Caco-2 (cell line): ENCODE measurements around the gene COL4A2. TPM values are rescaled to one million over a fixed set of nuclear protein-coding genes. Genes with fewer than 3 reads are reported as not detected.
A peak's percentile ranks its signal among the peaks of the same experiment; 100 is the strongest.

Experiments
- BruUV-seq: library from RNA; stranded (reverse); fragments of 400-500 nt; replicated peaks from 2 replicates; lab custom pipeline; 2021; lab: Mats Ljungman, UMichigan
- CTCF ChIA-PET: fragments of 300-600 bp; sonication (Branson Sonifier 250); formaldehyde crosslinking; loops from one replicate; lab custom pipeline; 2022; ENCODE audit warnings: antibody characterized with exemption; lab: Charles Lee
- POLR2A ChIA-PET: fragments of 300-600 bp; sonication (Branson Sonifier 250); formaldehyde crosslinking; loops from one replicate; lab custom pipeline; 2022; ENCODE audit warnings: antibody characterized with exemption; lab: Charles Lee
- DNase-seq, 2 experiments: peaks; one replicate each; pipeline versions ENCODE4 v3.0.0 to v3.0.0-alpha.2; 2020 to 2022
- H3K27me3 ChIP-seq: replicated peaks from 2 replicates; pipeline ENCODE4 v1.6.0; 2011; ENCODE audit warnings: low read length; ENCODE audit not compliant: control insufficient read depth, insufficient read depth
- H3K36me3 ChIP-seq: 2 replicates; pipeline ENCODE4 v1.5.1; 2011; ENCODE audit warnings: low read length; ENCODE audit not compliant: control insufficient read depth, insufficient read depth
- H3K4me1 ChIP-seq: fragments of 250-450 bp; sonication (Bioruptor Pico); 2 replicates; pipeline ENCODE4 v1.5.1; 2020; ENCODE audit warnings: mild to moderate bottlenecking
- H3K4me3 ChIP-seq: 2 replicates; pipeline ENCODE4 v1.5.1; 2011; ENCODE audit warnings: low read depth, mild to moderate bottlenecking, control low read depth, low read length
- H3K9me3 ChIP-seq: fragments of 250-450 bp; sonication (Bioruptor Pico); 2 replicates; pipeline ENCODE4 v1.5.1; 2020; ENCODE audit warnings: mild to moderate bottlenecking, moderate library complexity
- H3K27ac Mint-ChIP-seq: one replicate; pipeline ENCODE4 v1.8.0; 2022; ENCODE audit warnings: mixed read lengths; ENCODE audit not compliant: unreplicated experiment
- H3K27me3 Mint-ChIP-seq: one replicate; pipeline ENCODE4 v1.8.0; 2022; ENCODE audit warnings: mixed read lengths; ENCODE audit not compliant: insufficient read depth, unreplicated experiment
- H3K36me3 Mint-ChIP-seq: one replicate; pipeline ENCODE4 v1.8.0; 2022; ENCODE audit warnings: mild to moderate bottlenecking, mixed read lengths; ENCODE audit not compliant: insufficient read depth, unreplicated experiment
- H3K4me1 Mint-ChIP-seq: one replicate; pipeline ENCODE4 v1.8.0; 2022; ENCODE audit warnings: low read depth, mixed read lengths; ENCODE audit not compliant: unreplicated experiment
- H3K4me3 Mint-ChIP-seq: one replicate; pipeline ENCODE4 v1.8.0; 2022; ENCODE audit warnings: mild to moderate bottlenecking, moderate library complexity, mixed read lengths; ENCODE audit not compliant: unreplicated experiment
- H3K9me3 Mint-ChIP-seq: one replicate; pipeline ENCODE4 v1.8.0; 2022; ENCODE audit warnings: mixed read lengths; ENCODE audit not compliant: unreplicated experiment
- CTCF ChIP-seq, 2 experiments: fragments of 200-600 bp in 1 of 2; IDR thresholded peaks; 1 replicate in 1 of 2; 2 replicates in 1 of 2; pipeline versions ENCODE4 v1.5.1 to v1.8.0; 2011 to 2022; ENCODE audit warnings: antibody characterized with exemption in 1 of 2, control low read depth in 1 of 2, inconsistent platforms in 1 of 2, low read depth in 1 of 2, low read length in 1 of 2, mild to moderate bottlenecking in 1 of 2, moderate library complexity in 1 of 2; ENCODE audit not compliant: insufficient read depth in 1 of 2, severe bottlenecking in 1 of 2, unreplicated experiment in 1 of 2
- intact Hi-C: fragments of 100-400 bp; cut with micrococcal nuclease; formaldehyde crosslinking; loops from one replicate; pipeline ENCODE4 v1.10.0; 2022; ENCODE audit not compliant: unreplicated experiment
- total RNA-seq: library from RNA; stranded (reverse); gene quantifications from 2 replicates; pipeline ENCODE4 v1.2.3, GENCODE V29; 2022

Gene COL4A2
- total RNA-seq, 1 experiment from 2014 or later = 19.2 TPM

- ChIA-PET POLR2A (no interaction called here), CTCF (no interaction called here)
- Mint-ChIP-seq H3K27me3 (no peaks in the 10 kb centered on the region), H3K4me3 (no peak overlapping the region), H3K27ac (peak overlapping the region; percentile 67), H3K36me3 (peaks cover 4% of the 10 kb centered on the region), H3K4me1 (peaks cover 39% of the 10 kb centered on the region), H3K9me3 (no peaks in the 10 kb centered on the region)
- Histone ChIP-seq H3K36me3 (no peaks in the 10 kb centered on the region), H3K27me3 (no peaks in the 10 kb centered on the region), H3K9me3 (no peaks in the 10 kb centered on the region), H3K4me3 (no peak overlapping the region), H3K4me1 (peaks cover 37% of the 10 kb centered on the region)
- no peak for TF ChIP-seq CTCF (IDR thresholded peaks at IDR 0.05; ENCODE audit: insufficient read depth in 1 of 2, low read depth in 1 of 2, low read length in 1 of 2, severe bottlenecking in 1 of 2, unreplicated experiment in 1 of 2)
- no TSS peak for BruUV-seq
- intact Hi-C loops = no loop called here
- DNase-seq = no peak
Observed at GRCh38 chr13:110453797-110454196, 146.7 kb downstream of the COL4A2 start.

- Histone ChIP-seq H3K27me3 (no peaks in the 10 kb centered on the region), H3K9me3 (no peaks in the 10 kb centered on the region), H3K4me1 (peaks cover 31% of the 10 kb centered on the region), H3K36me3 (no peaks in the 10 kb centered on the region), H3K4me3 (no peak overlapping the region)
- POLR2A ChIA-PET = no interaction called here
- Mint-ChIP-seq H3K27ac (peak overlapping the region; percentile 67), H3K4me3 (no peak overlapping the region), H3K9me3 (no peaks in the 10 kb centered on the region), H3K36me3 (peaks cover 4% of the 10 kb centered on the region), H3K4me1 (peaks cover 33% of the 10 kb centered on the region), H3K27me3 (no peaks in the 10 kb centered on the region)
- DNase-seq = no peak
- no TSS peak for BruUV-seq
- TF ChIP-seq CTCF (IDR thresholded peaks at IDR 0.05; ENCODE audit: insufficient read depth in 1 of 2, low read depth in 1 of 2, low read length in 1 of 2, severe bottlenecking in 1 of 2, unreplicated experiment in 1 of 2) = no peak
- CTCF ChIA-PET = interaction anchor here (0.6 kb wide), 1 partner anchor 103 kb away, joined by 5 read pairs; no protein-coding TSS in a partner anchor
- intact Hi-C loops = no loop called here
Observed at GRCh38 chr13:110454227-110454859, 147.3 kb downstream of the COL4A2 start.

- Mint-ChIP-seq H3K27ac (peak overlapping the region; percentile 67), H3K9me3 (no peaks in the 10 kb centered on the region), H3K36me3 (peaks cover 4% of the 10 kb centered on the region), H3K27me3 (no peaks in the 10 kb centered on the region), H3K4me1 (peaks cover 33% of the 10 kb centered on the region), H3K4me3 (no peak overlapping the region)
- intact Hi-C loops = loop anchor here (5.0 kb wide), 2 partner anchors 137 to 362 kb away; no protein-coding TSS in a partner anchor
- POLR2A ChIA-PET = no interaction called here
- Histone ChIP-seq H3K4me3 (no peak overlapping the region), H3K36me3 (no peaks in the 10 kb centered on the region), H3K4me1 (peaks cover 25% of the 10 kb centered on the region), H3K9me3 (no peaks in the 10 kb centered on the region), H3K27me3 (no peaks in the 10 kb centered on the region)
- no peak for TF ChIP-seq CTCF (IDR thresholded peaks at IDR 0.05; ENCODE audit: insufficient read depth in 1 of 2, low read depth in 1 of 2, low read length in 1 of 2, severe bottlenecking in 1 of 2, unreplicated experiment in 1 of 2)
- BruUV-seq = no TSS peak
- DNase-seq = no peak
- CTCF ChIA-PET = interaction anchor here (0.6 to 1.8 kb wide), 12 partner anchors 56 to 268 kb away, joined by 3 to 33 read pairs (median 7); partner anchors contain the start of gene RAB20
Observed at GRCh38 chr13:110454956-110455355, 147.9 kb downstream of the COL4A2 start.
